ENCODE measurements around the gene KLHL24. TPM values are rescaled to one million over a fixed set of nuclear protein-coding genes. Genes with fewer than 3 reads are reported as not detected.

The KLHL24 gene, protein sequence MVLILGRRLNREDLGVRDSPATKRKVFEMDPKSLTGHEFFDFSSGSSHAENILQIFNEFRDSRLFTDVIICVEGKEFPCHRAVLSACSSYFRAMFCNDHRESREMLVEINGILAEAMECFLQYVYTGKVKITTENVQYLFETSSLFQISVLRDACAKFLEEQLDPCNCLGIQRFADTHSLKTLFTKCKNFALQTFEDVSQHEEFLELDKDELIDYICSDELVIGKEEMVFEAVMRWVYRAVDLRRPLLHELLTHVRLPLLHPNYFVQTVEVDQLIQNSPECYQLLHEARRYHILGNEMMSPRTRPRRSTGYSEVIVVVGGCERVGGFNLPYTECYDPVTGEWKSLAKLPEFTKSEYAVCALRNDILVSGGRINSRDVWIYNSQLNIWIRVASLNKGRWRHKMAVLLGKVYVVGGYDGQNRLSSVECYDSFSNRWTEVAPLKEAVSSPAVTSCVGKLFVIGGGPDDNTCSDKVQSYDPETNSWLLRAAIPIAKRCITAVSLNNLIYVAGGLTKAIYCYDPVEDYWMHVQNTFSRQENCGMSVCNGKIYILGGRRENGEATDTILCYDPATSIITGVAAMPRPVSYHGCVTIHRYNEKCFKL
- total RNA-seq (100 to 1,000 TPM; 144 to 201 (median 171) TPM), polyA plus RNA-seq (10 to 100 TPM in 2 of 3 donors, 1 to 10 TPM in 1; 8.8 to 17.4 (median 11.0) TPM)

- Histone ChIP-seq H3K4me3 (peak within 1 kb of the TSS; percentile 84 to 95 (median 92)), H3K9me3 (no peaks in the 10 kb centered on the region), H3K27ac (peak within 1 kb of the TSS; percentile 95 to 98 (median 96)), H3K27me3 (no peaks in the 10 kb centered on the region), H3K4me1 (peaks cover 0 to 37% (median 30%) of the 10 kb centered on the region in 4 donors), H3K36me3 (no peaks in the 10 kb centered on the region)
- intact Hi-C loops (cut with DNase I), result loop anchor here (2.0 to 10.0 kb wide), 3 partner anchors 53 to 699 kb away; partner anchors contain the start of gene FAM131A
- TF ChIP-seq, protein P1, sequence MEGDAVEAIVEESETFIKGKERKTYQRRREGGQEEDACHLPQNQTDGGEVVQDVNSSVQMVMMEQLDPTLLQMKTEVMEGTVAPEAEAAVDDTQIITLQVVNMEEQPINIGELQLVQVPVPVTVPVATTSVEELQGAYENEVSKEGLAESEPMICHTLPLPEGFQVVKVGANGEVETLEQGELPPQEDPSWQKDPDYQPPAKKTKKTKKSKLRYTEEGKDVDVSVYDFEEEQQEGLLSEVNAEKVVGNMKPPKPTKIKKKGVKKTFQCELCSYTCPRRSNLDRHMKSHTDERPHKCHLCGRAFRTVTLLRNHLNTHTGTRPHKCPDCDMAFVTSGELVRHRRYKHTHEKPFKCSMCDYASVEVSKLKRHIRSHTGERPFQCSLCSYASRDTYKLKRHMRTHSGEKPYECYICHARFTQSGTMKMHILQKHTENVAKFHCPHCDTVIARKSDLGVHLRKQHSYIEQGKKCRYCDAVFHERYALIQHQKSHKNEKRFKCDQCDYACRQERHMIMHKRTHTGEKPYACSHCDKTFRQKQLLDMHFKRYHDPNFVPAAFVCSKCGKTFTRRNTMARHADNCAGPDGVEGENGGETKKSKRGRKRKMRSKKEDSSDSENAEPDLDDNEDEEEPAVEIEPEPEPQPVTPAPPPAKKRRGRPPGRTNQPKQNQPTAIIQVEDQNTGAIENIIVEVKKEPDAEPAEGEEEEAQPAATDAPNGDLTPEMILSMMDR (IDR thresholded peaks at IDR 0.05), result no peak
- peak; percentile 99 to 100 (median 100) for TF ChIP-seq POLR2AphosphoS5 (IDR thresholded peaks at IDR 0.05)
- peak; percentile 98 to 99 for TF ChIP-seq POLR2A (IDR thresholded peaks at IDR 0.05)
- 0 to 1% methylated on average over 76 of the region's 76 CpGs for WGBS, 2 donors
- DNase-seq, result peak; percentile 96
Measured at GRCh38 chr3:183635431-183636220, at the start of gene KLHL24. TSS of gene KLHL24 (plus strand) at chr3:183635623. CDS start at chr3:183650357, 14,734 bp downstream.

DNA sequence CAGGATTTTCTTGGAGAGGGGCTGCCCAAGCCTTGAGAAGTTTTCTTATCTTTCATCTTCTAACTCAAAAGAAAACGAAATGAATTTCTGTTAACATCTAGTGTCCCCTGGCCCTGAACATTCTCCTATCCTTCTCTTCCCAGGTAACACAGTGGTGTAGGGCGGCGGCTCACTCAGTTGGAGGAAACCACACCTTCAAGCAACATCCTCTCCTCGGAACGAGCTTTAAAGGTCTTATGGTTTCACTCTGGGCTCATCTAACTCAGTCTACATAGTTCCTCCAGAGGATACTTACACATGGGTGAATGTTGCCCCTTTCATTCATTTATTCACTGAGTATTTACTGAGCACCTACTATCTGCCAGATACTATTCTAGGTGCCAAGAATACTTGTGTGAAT, 48.9 kb upstream of the KLHL24 start:
- Histone ChIP-seq H3K4me1 (peaks cover 0 to 31% (median 23%) of the 10 kb centered on the region in 4 donors), H3K36me3 (no peaks in the 10 kb centered on the region), H3K4me3 (no peak overlapping the region), H3K27me3 (no peaks in the 10 kb centered on the region), H3K9me3 (no peaks in the 10 kb centered on the region), H3K27ac (no peak overlapping the region)
- DNase-seq, result no peak
- no peak for TF ChIP-seq POLR2A (IDR thresholded peaks at IDR 0.05)
- TF ChIP-seq POLR2AphosphoS5 (IDR thresholded peaks at IDR 0.05), result no peak
- no peak for TF ChIP-seq EP300 (IDR thresholded peaks at IDR 0.05)
- TF ChIP-seq, protein P1 (IDR thresholded peaks at IDR 0.05), result no peak
- WGBS, 2 donors, result 53 to 58% methylated on average over 5 of the region's 5 CpGs
- intact Hi-C loops (cut with DNase I), result no loop called here

- Histone ChIP-seq H3K4me1 (peaks cover 0 to 31% (median 23%) of the 10 kb centered on the region in 4 donors), H3K9me3 (no peaks in the 10 kb centered on the region), H3K27ac (no peak overlapping the region), H3K4me3 (no peak overlapping the region), H3K27me3 (no peaks in the 10 kb centered on the region), H3K36me3 (no peaks in the 10 kb centered on the region)
- intact Hi-C loops (cut with DNase I), result no loop called here
- DNase-seq, result no peak
- WGBS, 2 donors, result 63 to 80% methylated on average over 2 of the region's 2 CpGs
- TF ChIP-seq, protein P1 (IDR thresholded peaks at IDR 0.05), result no peak
- TF ChIP-seq POLR2AphosphoS5 (IDR thresholded peaks at IDR 0.05), result no peak
- TF ChIP-seq POLR2A (IDR thresholded peaks at IDR 0.05), result no peak
- no peak for TF ChIP-seq EP300 (IDR thresholded peaks at IDR 0.05)
Measured at GRCh38 chr3:183587336-183587735, 48.1 kb upstream of the KLHL24 start.

DNA sequence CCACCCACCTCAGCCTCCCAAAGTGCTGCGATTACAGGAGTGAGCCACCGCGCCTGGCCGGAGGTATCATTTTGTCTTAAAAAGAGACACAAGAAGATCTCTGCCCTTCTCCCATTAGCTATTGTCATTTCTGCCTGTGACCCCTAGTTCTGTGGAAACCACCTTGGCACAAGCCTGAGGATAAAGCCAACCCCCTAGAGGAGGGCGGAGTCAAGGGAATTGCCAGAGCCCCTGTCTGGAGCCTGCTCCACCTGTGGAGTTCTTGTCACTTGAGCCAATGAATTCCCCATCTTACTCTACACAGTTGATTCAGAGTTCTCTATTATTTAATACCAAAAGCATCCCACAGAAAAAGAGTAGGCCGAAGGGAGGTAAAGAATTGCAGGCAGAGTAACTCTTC, 45.0 kb upstream of the KLHL24 start:
- DNase-seq, result no peak
- H3K36me3 ChIP-seq, result no peaks in the 10 kb centered on the region
- no peaks in the 10 kb centered on the region for H3K9me3 ChIP-seq
- intact Hi-C loops (cut with DNase I), result no loop called here
- 94 to 96% methylated on average over 6 of the region's 6 CpGs for WGBS, 2 donors
- no peaks in the 10 kb centered on the region for H3K27me3 ChIP-seq
- H3K4me3 ChIP-seq, result no peak overlapping the region
- TF ChIP-seq, protein P1 (IDR thresholded peaks at IDR 0.05), result no peak
- TF ChIP-seq POLR2A (IDR thresholded peaks at IDR 0.05) (no peak), EP300 (IDR thresholded peaks at IDR 0.05) (no peak), POLR2AphosphoS5 (IDR thresholded peaks at IDR 0.05) (no peak)
- H3K27ac ChIP-seq, result no peak overlapping the region
- peaks cover 0 to 4% (median 3%) of the 10 kb centered on the region in 4 donors for H3K4me1 ChIP-seq

All from sigmoid colon (tissue), 7 donors.